Measurements from ENCODE around the gene SH3BP2.

The SH3BP2 gene

DNA sequence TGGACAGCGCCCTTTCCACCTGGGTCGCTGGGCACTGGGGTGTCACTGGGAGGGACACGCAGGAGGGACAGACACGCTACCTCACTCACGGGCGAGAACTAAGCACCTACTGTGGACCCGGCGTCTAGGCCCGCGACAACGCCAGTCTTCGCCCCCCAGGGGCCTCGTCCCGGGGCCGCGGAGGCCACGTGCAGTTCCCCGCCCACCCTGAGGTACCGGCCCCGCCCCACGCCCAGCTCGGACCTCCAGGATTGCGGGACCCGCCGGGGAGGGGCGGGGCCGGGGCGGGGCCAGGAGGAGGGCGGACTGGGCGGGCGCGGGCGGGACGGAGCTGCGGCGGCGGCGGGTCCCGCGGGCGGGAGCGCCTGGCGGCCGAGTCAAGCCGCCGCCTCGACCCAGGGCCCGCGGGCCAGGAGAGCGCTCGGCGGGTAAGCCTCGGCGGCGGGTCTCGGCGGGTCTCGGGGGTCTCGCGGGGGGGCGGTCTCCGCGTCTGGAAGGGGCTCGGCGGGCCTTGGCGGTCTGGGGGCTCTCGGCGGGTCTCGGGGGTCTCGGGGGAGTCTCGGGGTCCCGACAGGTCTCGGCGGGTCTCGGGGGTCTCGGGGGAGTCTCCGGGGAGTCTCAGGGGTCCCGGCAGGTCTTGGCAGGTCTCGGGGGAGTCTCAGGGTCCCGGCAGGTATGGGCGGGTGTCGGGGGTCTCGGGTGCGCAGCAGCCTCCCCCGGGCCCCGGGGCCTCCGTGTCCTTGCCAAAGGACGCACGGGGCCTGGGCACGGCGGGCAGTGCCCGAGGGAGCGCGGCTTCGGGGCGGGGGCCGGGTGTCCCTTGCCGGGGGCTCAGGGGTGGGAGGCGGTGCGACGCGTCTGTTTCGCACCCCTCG lies at the start of gene SH3BP2:
Gene SH3BP2 (plus strand): TSS at position 375 of the 875 bp plus-strand sequence. CDS start 27,533 bp downstream, outside the sequence.
- Histone ChIP-seq H3K27ac (ENCODE audit: poor library complexity, severe bottlenecking) (peak within 1 kb of the TSS; percentile 86), H3K27me3 (ENCODE audit: insufficient read depth, poor library complexity, severe bottlenecking) (no peaks in the 10 kb centered on the region), H3K4me1 (ENCODE audit: insufficient read depth, poor library complexity, severe bottlenecking) (peaks cover 38% of the 10 kb centered on the region), H3K9me3 (ENCODE audit: severe bottlenecking) (no peaks in the 10 kb centered on the region), H3K36me3 (ENCODE audit: low read depth) (no peaks in the 10 kb centered on the region), H3K4me3 (ENCODE audit: severe bottlenecking) (peak within 1 kb of the TSS; percentile 57)
- TF ChIP-seq CTCF (IDR thresholded peaks at IDR 0.05; ENCODE audit: poor library complexity, severe bottlenecking), result no peak
- DNase-seq (ENCODE audit: low spot score) (peak; percentile 77), ATAC-seq (ENCODE audit: low read depth) (peak; percentile 45)

GRCh38 chr4:2743518-2744445 lies 49.1 kb upstream of the SH3BP2 start:
- Histone ChIP-seq H3K36me3 (ENCODE audit: low read depth) (peaks cover 36% of the 10 kb centered on the region), H3K27me3 (ENCODE audit: insufficient read depth, poor library complexity, severe bottlenecking) (no peaks in the 10 kb centered on the region), H3K27ac (ENCODE audit: poor library complexity, severe bottlenecking) (no peak overlapping the region), H3K4me3 (ENCODE audit: severe bottlenecking) (no peak overlapping the region), H3K9me3 (ENCODE audit: severe bottlenecking) (no peaks in the 10 kb centered on the region), H3K4me1 (ENCODE audit: insufficient read depth, poor library complexity, severe bottlenecking) (peaks cover 21% of the 10 kb centered on the region)
- no peak for ATAC-seq (ENCODE audit: low read depth)
- no peak for DNase-seq (ENCODE audit: low spot score)
- TF ChIP-seq CTCF (IDR thresholded peaks at IDR 0.05; ENCODE audit: poor library complexity, severe bottlenecking), result no peak

- no peak for DNase-seq (ENCODE audit: low spot score)
- peaks cover 21% of the 10 kb centered on the region for H3K4me1 ChIP-seq (ENCODE audit: insufficient read depth, poor library complexity, severe bottlenecking)
- peaks cover 36% of the 10 kb centered on the region for H3K36me3 ChIP-seq (ENCODE audit: low read depth)
- no peak for TF ChIP-seq CTCF (IDR thresholded peaks at IDR 0.05; ENCODE audit: poor library complexity, severe bottlenecking)
- no peaks in the 10 kb centered on the region for H3K9me3 ChIP-seq (ENCODE audit: severe bottlenecking)
- H3K27ac ChIP-seq (ENCODE audit: poor library complexity, severe bottlenecking), result no peak overlapping the region
- no peak overlapping the region for H3K4me3 ChIP-seq (ENCODE audit: severe bottlenecking)
- no peak for ATAC-seq (ENCODE audit: low read depth)
- no peaks in the 10 kb centered on the region for H3K27me3 ChIP-seq (ENCODE audit: insufficient read depth, poor library complexity, severe bottlenecking)
These were observed 48.2 kb upstream of the SH3BP2 start for GRCh38 chr4:2744576-2745270.

- H3K27me3 ChIP-seq (ENCODE audit: insufficient read depth, poor library complexity, severe bottlenecking), result no peaks in the 10 kb centered on the region
- peak overlapping the region; percentile 46 for H3K27ac ChIP-seq (ENCODE audit: poor library complexity, severe bottlenecking)
- no peak for TF ChIP-seq CTCF (IDR thresholded peaks at IDR 0.05; ENCODE audit: poor library complexity, severe bottlenecking)
- H3K4me3 ChIP-seq (ENCODE audit: severe bottlenecking), result no peak overlapping the region
- no peak for ATAC-seq (ENCODE audit: low read depth)
- H3K4me1 ChIP-seq (ENCODE audit: insufficient read depth, poor library complexity, severe bottlenecking), result peaks cover 21% of the 10 kb centered on the region
- no peaks in the 10 kb centered on the region for H3K9me3 ChIP-seq (ENCODE audit: severe bottlenecking)
- H3K36me3 ChIP-seq (ENCODE audit: low read depth), result peaks cover 36% of the 10 kb centered on the region
- DNase-seq (ENCODE audit: low spot score), result no peak
These were observed 47.4 kb upstream of the SH3BP2 start for GRCh38 chr4:2745516-2745915.
